HG03575 (cell line): ENCODE results near the gene CAMK1D.
"Not testable (repeated sequence)": the region's sequence is repeated elsewhere in the genome, so short reads cannot be mapped to it uniquely, and the experiment has no call there.

Experiments used
- ATAC-seq: cut with Tn5 transposase; IDR thresholded peaks from one replicate; pipeline ENCODE4 v1.9.1; 2021; ENCODE audit not compliant: unreplicated experiment, insufficient number of reproducible peaks, low FRiP score; ENCODE audit errors: extremely low read depth

The CAMK1D gene

GRCh38 chr10:12358863-12359564 is 9.7 kb downstream of the CAMK1D start:
- ATAC-seq = no peak

- ATAC-seq = no peak
Observed at GRCh38 chr10:12360461-12360860, 11.1 kb downstream of the CAMK1D start.

- ATAC-seq = not testable (repeated sequence)
Observed at GRCh38 chr10:12361115-12361514, 11.8 kb downstream of the CAMK1D start.

- no peak for ATAC-seq
Observed at GRCh38 chr10:12364559-12364958, 15.2 kb downstream of the CAMK1D start.

- ATAC-seq = no peak
Observed at GRCh38 chr10:12367272-12367671, 17.9 kb downstream of the CAMK1D start.

GRCh38 chr10:12369982-12370381 is 20.6 kb downstream of the CAMK1D start:
- no peak for ATAC-seq

- ATAC-seq = no peak
Observed at GRCh38 chr10:12372846-12373245, 23.5 kb downstream of the CAMK1D start.

GRCh38 chr10:12375076-12375504 is 25.7 kb downstream of the CAMK1D start:
- ATAC-seq = no peak

GRCh38 chr10:12376211-12376610 is 26.9 kb downstream of the CAMK1D start:
- ATAC-seq = no peak

GRCh38 chr10:12377658-12378290 is 28.4 kb downstream of the CAMK1D start:
- no peak for ATAC-seq

- ATAC-seq = no peak
Observed at GRCh38 chr10:12380999-12381398, 31.7 kb downstream of the CAMK1D start.

GRCh38 chr10:12381536-12382156 is 32.3 kb downstream of the CAMK1D start:
- no peak for ATAC-seq

- ATAC-seq = no peak
Observed at GRCh38 chr10:12382157-12382548, 32.8 kb downstream of the CAMK1D start.

- ATAC-seq = no peak
Observed at GRCh38 chr10:12382956-12383531, 33.7 kb downstream of the CAMK1D start.

- no peak for ATAC-seq
Observed at GRCh38 chr10:12384906-12385305, 35.6 kb downstream of the CAMK1D start.

GRCh38 chr10:12387561-12388210 is 38.3 kb downstream of the CAMK1D start:
- ATAC-seq = no peak

- ATAC-seq = no peak
Observed at GRCh38 chr10:12388671-12389070, 39.3 kb downstream of the CAMK1D start.

- ATAC-seq = no peak
Observed at GRCh38 chr10:12389154-12389734, 39.9 kb downstream of the CAMK1D start.

GRCh38 chr10:12390733-12391132 is 41.4 kb downstream of the CAMK1D start:
- no peak for ATAC-seq
